Measurements from ENCODE around the gene GLYATL3. TPM values are rescaled to one million over a fixed set of nuclear protein-coding genes. Genes with fewer than 3 reads are reported as not detected.
A peak's percentile ranks its signal among the peaks of the same experiment; 100 is the strongest.

The GLYATL3 gene
- total and polyA plus RNA-seq, 7 experiments from 2014 or later, result not detected

- no peaks in the 10 kb centered on the region for H3K27me3 ChIP-seq (ENCODE audit: control insufficient read depth in 2 of 2, insufficient read depth in 2 of 2, low read length in 2 of 2)
- Mint-ChIP-seq H3K27ac (no peak overlapping the region), H3K27me3 (peaks cover 20 to 23% (median 22%) of the 10 kb centered on the region in 5 donors), H3K9me3 (no peaks in the 10 kb centered on the region), H3K4me1 (peaks cover 0 to 5% (median 0%) of the 10 kb centered on the region in 7 donors), H3K4me3 (no peak overlapping the region), H3K36me3 (no peaks in the 10 kb centered on the region)
- intact Hi-C loops (cut with micrococcal nuclease), result no loop called here
- no peaks in the 10 kb centered on the region for H3K9me3 ChIP-seq (ENCODE audit: control insufficient read depth in 2 of 3, low read length in 3 of 3)
- H3K36me3 ChIP-seq (ENCODE audit: control insufficient read depth in 2 of 3, insufficient read depth in 3 of 3, low read length in 3 of 3), result no peaks in the 10 kb centered on the region
- H3K4me3 ChIP-seq (ENCODE audit: low read length), result no peak overlapping the region
- ChIA-PET CTCF (interaction anchor here (1.5 kb wide), 1 partner anchor 12 kb away, joined by 3 read pairs; no protein-coding TSS in a partner anchor), POLR2A (no interaction called here)
- H3K4me1 ChIP-seq (ENCODE audit: control insufficient read depth in 2 of 2, insufficient read depth in 2 of 2, low read length in 2 of 2), result no peaks in the 10 kb centered on the region
- DNase-seq, result no peak
- no peak for ATAC-seq
- H3K27ac ChIP-seq (ENCODE audit: low read depth, low read length), result no peak overlapping the region
Measured at GRCh38 chr6:49530141-49530776, 30.5 kb downstream of the GLYATL3 start.

- no peaks in the 10 kb centered on the region for H3K9me3 ChIP-seq (ENCODE audit: control insufficient read depth in 2 of 3, low read length in 3 of 3)
- ChIA-PET POLR2A (no interaction called here), CTCF (interaction anchor here (0.7 to 1.5 kb wide), 2 partner anchors 11 to 325 kb away, joined by 3 read pairs; no protein-coding TSS in a partner anchor)
- ATAC-seq (peak; percentile 81), DNase-seq (peak in 6 of 9 donors; percentile 7 to 28 (median 20))
- H3K36me3 Mint-ChIP-seq, result no peaks in the 10 kb centered on the region
- no peak overlapping the region for H3K27ac Mint-ChIP-seq
- intact Hi-C loops (cut with micrococcal nuclease), result loop anchor here (1.0 kb wide), 2 partner anchors 75 to 317 kb away; no protein-coding TSS in a partner anchor
- no peaks in the 10 kb centered on the region for H3K4me1 ChIP-seq (ENCODE audit: control insufficient read depth in 2 of 2, insufficient read depth in 2 of 2, low read length in 2 of 2)
- H3K9me3 Mint-ChIP-seq, result no peaks in the 10 kb centered on the region
- H3K4me1 Mint-ChIP-seq, result peaks cover 0 to 5% (median 0%) of the 10 kb centered on the region in 7 donors
- H3K4me3 Mint-ChIP-seq, result peak overlapping the region in 3 of 10 donors; percentile 16 to 32 (median 27)
- peaks cover 20 to 23% (median 22%) of the 10 kb centered on the region in 5 donors for H3K27me3 Mint-ChIP-seq
- H3K27me3 ChIP-seq (ENCODE audit: control insufficient read depth in 2 of 2, insufficient read depth in 2 of 2, low read length in 2 of 2), result no peaks in the 10 kb centered on the region
- no peaks in the 10 kb centered on the region for H3K36me3 ChIP-seq (ENCODE audit: control insufficient read depth in 2 of 3, insufficient read depth in 3 of 3, low read length in 3 of 3)
- no peak overlapping the region for H3K27ac ChIP-seq (ENCODE audit: low read depth, low read length)
- H3K4me3 ChIP-seq (ENCODE audit: low read length), result no peak overlapping the region
Measured at GRCh38 chr6:49531774-49532569, 32.2 kb downstream of the GLYATL3 start.

GRCh38 chr6:49535795-49536194 is 36.1 kb downstream of the GLYATL3 start:
- no peaks in the 10 kb centered on the region for H3K36me3 Mint-ChIP-seq
- POLR2A ChIA-PET, result no interaction called here

GRCh38 chr6:49539102-49539501 is 39.4 kb downstream of the GLYATL3 start:
- ATAC-seq (no peak), DNase-seq (no peak)
- CTCF ChIA-PET, result no interaction called here
- Mint-ChIP-seq H3K4me3 (no peak overlapping the region), H3K36me3 (no peaks in the 10 kb centered on the region), H3K27ac (no peak overlapping the region), H3K27me3 (peaks cover 0 to 11% (median 5%) of the 10 kb centered on the region in 5 donors), H3K9me3 (peaks cover 0 to 3% (median 0%) of the 10 kb centered on the region in 11 donors), H3K4me1 (peaks cover 0 to 1% (median 0%) of the 10 kb centered on the region in 7 donors)
- Histone ChIP-seq H3K4me3 (ENCODE audit: low read length) (no peak overlapping the region), H3K4me1 (ENCODE audit: control insufficient read depth in 2 of 2, insufficient read depth in 2 of 2, low read length in 2 of 2) (no peaks in the 10 kb centered on the region), H3K27ac (ENCODE audit: low read depth, low read length) (no peak overlapping the region), H3K27me3 (ENCODE audit: control insufficient read depth in 2 of 2, insufficient read depth in 2 of 2, low read length in 2 of 2) (no peaks in the 10 kb centered on the region), H3K36me3 (ENCODE audit: control insufficient read depth in 2 of 3, insufficient read depth in 3 of 3, low read length in 3 of 3) (no peaks in the 10 kb centered on the region), H3K9me3 (ENCODE audit: control insufficient read depth in 2 of 3, low read length in 3 of 3) (no peaks in the 10 kb centered on the region)
- intact Hi-C loops (cut with micrococcal nuclease), result no loop called here
- POLR2A ChIA-PET, result no interaction called here

More at GRCh38 chr6:49535795-49536194, 36.1 kb downstream of the GLYATL3 start:
- H3K9me3 ChIP-seq (ENCODE audit: control insufficient read depth in 2 of 3, low read length in 3 of 3), result no peaks in the 10 kb centered on the region
- H3K27me3 Mint-ChIP-seq, result peaks cover 7 to 17% (median 11%) of the 10 kb centered on the region in 5 donors
- H3K27ac Mint-ChIP-seq, result no peak overlapping the region
- peaks cover 0 to 1% (median 0%) of the 10 kb centered on the region in 11 donors for H3K9me3 Mint-ChIP-seq
- ATAC-seq, result no peak
- H3K4me1 Mint-ChIP-seq, result peaks cover 0 to 5% (median 0%) of the 10 kb centered on the region in 7 donors
- no peak for DNase-seq
- H3K4me3 ChIP-seq (ENCODE audit: low read length), result no peak overlapping the region
- no peak overlapping the region for H3K4me3 Mint-ChIP-seq
- H3K27me3 ChIP-seq (ENCODE audit: control insufficient read depth in 2 of 2, insufficient read depth in 2 of 2, low read length in 2 of 2), result no peaks in the 10 kb centered on the region
- H3K4me1 ChIP-seq (ENCODE audit: control insufficient read depth in 2 of 2, insufficient read depth in 2 of 2, low read length in 2 of 2), result no peaks in the 10 kb centered on the region
- intact Hi-C loops (cut with micrococcal nuclease), result no loop called here
- CTCF ChIA-PET, result no interaction called here
- H3K36me3 ChIP-seq (ENCODE audit: control insufficient read depth in 2 of 3, insufficient read depth in 3 of 3, low read length in 3 of 3), result no peaks in the 10 kb centered on the region
- no peak overlapping the region for H3K27ac ChIP-seq (ENCODE audit: low read depth, low read length)

GRCh38 chr6:49540614-49541013 is 40.9 kb downstream of the GLYATL3 start:
- ATAC-seq (no peak), DNase-seq (no peak)
- Mint-ChIP-seq H3K27me3 (peaks cover 0 to 9% (median 5%) of the 10 kb centered on the region in 5 donors), H3K9me3 (peaks cover 0 to 3% (median 0%) of the 10 kb centered on the region in 11 donors), H3K4me3 (no peak overlapping the region), H3K27ac (no peak overlapping the region), H3K36me3 (no peaks in the 10 kb centered on the region), H3K4me1 (peaks cover 0 to 1% (median 0%) of the 10 kb centered on the region in 7 donors)
- Histone ChIP-seq H3K4me1 (ENCODE audit: control insufficient read depth in 2 of 2, insufficient read depth in 2 of 2, low read length in 2 of 2) (no peaks in the 10 kb centered on the region), H3K27me3 (ENCODE audit: control insufficient read depth in 2 of 2, insufficient read depth in 2 of 2, low read length in 2 of 2) (peaks cover 0 to 3% of the 10 kb centered on the region in 2 donors), H3K9me3 (ENCODE audit: control insufficient read depth in 2 of 3, low read length in 3 of 3) (no peaks in the 10 kb centered on the region), H3K36me3 (ENCODE audit: control insufficient read depth in 2 of 3, insufficient read depth in 3 of 3, low read length in 3 of 3) (no peaks in the 10 kb centered on the region), H3K4me3 (ENCODE audit: low read length) (no peak overlapping the region), H3K27ac (ENCODE audit: low read depth, low read length) (no peak overlapping the region)
- intact Hi-C loops (cut with micrococcal nuclease), result no loop called here
- ChIA-PET CTCF (no interaction called here), POLR2A (no interaction called here)

- peaks cover 0 to 1% (median 0%) of the 10 kb centered on the region in 7 donors for H3K4me1 Mint-ChIP-seq
- H3K9me3 ChIP-seq (ENCODE audit: control insufficient read depth in 2 of 3, low read length in 3 of 3), result no peaks in the 10 kb centered on the region
- DNase-seq (no peak), ATAC-seq (no peak)
- POLR2A ChIA-PET, result no interaction called here
- H3K9me3 Mint-ChIP-seq, result peaks cover 0 to 3% (median 0%) of the 10 kb centered on the region in 11 donors
- H3K27ac ChIP-seq (ENCODE audit: low read depth, low read length), result no peak overlapping the region
- H3K4me1 ChIP-seq (ENCODE audit: control insufficient read depth in 2 of 2, insufficient read depth in 2 of 2, low read length in 2 of 2), result no peaks in the 10 kb centered on the region
- no peak overlapping the region for H3K27ac Mint-ChIP-seq
- peaks cover 0 to 3% of the 10 kb centered on the region in 2 donors for H3K27me3 ChIP-seq (ENCODE audit: control insufficient read depth in 2 of 2, insufficient read depth in 2 of 2, low read length in 2 of 2)
- H3K4me3 ChIP-seq (ENCODE audit: low read length), result no peak overlapping the region
- H3K4me3 Mint-ChIP-seq, result no peak overlapping the region
- H3K36me3 ChIP-seq (ENCODE audit: control insufficient read depth in 2 of 3, insufficient read depth in 3 of 3, low read length in 3 of 3), result no peaks in the 10 kb centered on the region
- H3K27me3 Mint-ChIP-seq, result peaks cover 0 to 12% (median 5%) of the 10 kb centered on the region in 5 donors
- H3K36me3 Mint-ChIP-seq, result no peaks in the 10 kb centered on the region
- CTCF ChIA-PET, result interaction anchor here (1.0 kb wide), 1 partner anchor 33 kb away, joined by 3 read pairs; no protein-coding TSS in a partner anchor
- intact Hi-C loops (cut with micrococcal nuclease), result no loop called here
Measured at GRCh38 chr6:49541210-49541724, 41.5 kb downstream of the GLYATL3 start.
